PC-3 (cell line): ENCODE data around the gene NEUROG1. TPM values are rescaled to one million over a fixed set of nuclear protein-coding genes. Genes with fewer than 3 reads are reported as not detected.

ENCODE experiments used
- ATAC-seq: fragments of 200-7000 bp; cut with Tn5 transposase; 2 replicates; pipeline ENCODE4 v1.9.1; 2020; ENCODE audit warnings: mild to moderate bottlenecking, moderate library complexity
- BruUV-seq: library from RNA; stranded (reverse); fragments of 400-500 nt; replicated peaks from 2 replicates; lab custom pipeline; 2021; lab: Mats Ljungman, UMichigan
- CTCF ChIA-PET: fragments of 300-600 bp; sonication (Branson Sonifier 250); formaldehyde crosslinking; loops from one replicate; lab custom pipeline; 2022; ENCODE audit warnings: antibody characterized with exemption; lab: Charles Lee
- POLR2A ChIA-PET: fragments of 300-600 bp; sonication (Branson Sonifier 250); formaldehyde crosslinking; loops from one replicate; lab custom pipeline; 2022; ENCODE audit warnings: antibody characterized with exemption; ENCODE audit not compliant: unreplicated experiment; lab: Charles Lee
- DNase-seq: peaks from one replicate; pipeline ENCODE4 v3.0.0-alpha.2; 2015
- H2AFZ ChIP-seq: fragments of 300-600 bp; sonication (generic); 2 replicates; pipeline ENCODE4 v1.6.0; 2016; ENCODE audit warnings: antibody characterized with exemption, low read length
- H3F3A ChIP-seq: fragments of 300-600 bp; sonication (generic); one replicate; pipeline ENCODE4 v1.6.0; 2017; ENCODE audit warnings: antibody characterized with exemption, low read length, control low read depth, mild to moderate bottlenecking; ENCODE audit not compliant: unreplicated experiment
- H3K27ac ChIP-seq: fragments of 300-600 bp; sonication (generic); 2 replicates; pipeline ENCODE4 v1.5.1; 2016; ENCODE audit warnings: mild to moderate bottlenecking, low read length
- H3K27me3 ChIP-seq: fragments of 300-600 bp; sonication (generic); 2 replicates; pipeline ENCODE4 v1.6.1; 2016; ENCODE audit warnings: low read length, mixed read lengths
- H3K36me3 ChIP-seq: fragments of 300-600 bp; sonication (generic); 2 replicates; pipeline ENCODE4 v1.6.1; 2016; ENCODE audit warnings: low read depth, mixed run types, low read length, mixed read lengths
- H3K4me1 ChIP-seq: fragments of 300-600 bp; sonication (generic); 2 replicates; pipeline ENCODE4 v1.5.1; 2016; ENCODE audit warnings: low read length; ENCODE audit not compliant: insufficient read depth
- H3K4me2 ChIP-seq: fragments of 300-600 bp; sonication (generic); 2 replicates; pipeline ENCODE4 v1.6.0; 2016; ENCODE audit warnings: low read length
- H3K4me3 ChIP-seq: fragments of 300-600 bp; sonication (generic); 2 replicates; pipeline ENCODE4 v1.5.1; 2016; ENCODE audit warnings: mild to moderate bottlenecking, low read length, mixed read lengths
- H3K79me2 ChIP-seq: fragments of 300-600 bp; sonication (generic); 2 replicates; pipeline ENCODE4 v1.6.1; 2017; ENCODE audit warnings: low read length, mixed read lengths
- H3K9ac ChIP-seq: fragments of 300-600 bp; sonication (generic); 2 replicates; pipeline ENCODE4 v1.6.0; 2016; ENCODE audit warnings: mild to moderate bottlenecking, low read length
- H3K9me2 ChIP-seq: fragments of 300-600 bp; sonication (generic); replicated peaks from 2 replicates; pipeline ENCODE4 v1.6.1; 2016; ENCODE audit warnings: mixed run types, low read length, mixed read lengths
- H3K9me3 ChIP-seq: fragments of 300-600 bp; sonication (generic); 2 replicates; pipeline ENCODE4 v1.6.1; 2016; ENCODE audit warnings: low read length, mixed read lengths
- H4K20me1 ChIP-seq: fragments of 300-600 bp; sonication (generic); 2 replicates; pipeline ENCODE4 v1.6.1; 2016; ENCODE audit warnings: low read length, mixed read lengths
- CTCF ChIP-seq: fragments of 300-600 bp; sonication (generic); conservative IDR thresholded peaks from 2 replicates; pipeline ENCODE4 v1.5.1; 2017; ENCODE audit warnings: antibody characterized with exemption, low read depth, mild to moderate bottlenecking, low read length
- EZH2 ChIP-seq: fragments of 300-600 bp; sonication (generic); IDR thresholded peaks from one replicate; pipeline ENCODE4 v1.6.1; 2017; ENCODE audit warnings: antibody characterized with exemption, mild to moderate bottlenecking, low read length; ENCODE audit not compliant: unreplicated experiment
- EZH2phosphoT487 ChIP-seq: fragments of 300-600 bp; sonication (generic); IDR thresholded peaks from 2 replicates; pipeline ENCODE4 v1.6.1; 2018; ENCODE audit warnings: mild to moderate bottlenecking, antibody characterized with exemption, low read length, borderline replicate concordance
- intact Hi-C: fragments of 100-400 bp; cut with micrococcal nuclease; formaldehyde crosslinking; loops from 2 replicates; pipeline ENCODE4 v1.9.0; 2023
- total RNA-seq: library from RNA; depleted of rRNA; stranded (reverse); fragments of >200 nt; gene quantifications from 2 replicates; pipeline ENCODE4 v1.2.3, GENCODE V29; 2014

Gene NEUROG1
- total RNA-seq, 1 experiment from 2014 or later, result not detected

GRCh38 chr5:135578305-135578684 lies 42.5 kb upstream of the NEUROG1 start:
- DNase-seq (no peak), ATAC-seq (no peak)
- CTCF ChIA-PET, result no interaction called here
- Histone ChIP-seq H2AFZ (no peak overlapping the region), H3F3A (no peaks in the 10 kb centered on the region), H3K4me2 (no peak overlapping the region), H3K27me3 (peaks cover 41% of the 10 kb centered on the region), H3K27ac (no peak overlapping the region), H3K9ac (no peak overlapping the region), H3K9me2 (no peaks in the 10 kb centered on the region), H4K20me1 (no peaks in the 10 kb centered on the region), H3K79me2 (no peaks in the 10 kb centered on the region), H3K36me3 (no peaks in the 10 kb centered on the region), H3K9me3 (no peaks in the 10 kb centered on the region), H3K4me1 (no peaks in the 10 kb centered on the region), H3K4me3 (no peak overlapping the region)
- no peak for TF ChIP-seq EZH2phosphoT487
- no peak for TF ChIP-seq EZH2
- no peak for TF ChIP-seq CTCF
- intact Hi-C loops, result no loop called here
- BruUV-seq, result no TSS peak
- POLR2A ChIA-PET, result no interaction called here

GRCh38 chr5:135577421-135577820 lies 41.7 kb upstream of the NEUROG1 start:
- ChIA-PET CTCF (no interaction called here), POLR2A (no interaction called here)
- intact Hi-C loops, result no loop called here
- Histone ChIP-seq H3K79me2 (no peaks in the 10 kb centered on the region), H3K27me3 (peaks cover 33% of the 10 kb centered on the region), H3K27ac (no peak overlapping the region), H3K4me3 (no peak overlapping the region), H3K9ac (no peak overlapping the region), H3K9me3 (no peaks in the 10 kb centered on the region), H3K4me2 (no peak overlapping the region), H3K36me3 (no peaks in the 10 kb centered on the region), H3K4me1 (no peaks in the 10 kb centered on the region), H3K9me2 (no peaks in the 10 kb centered on the region), H3F3A (no peaks in the 10 kb centered on the region), H4K20me1 (no peaks in the 10 kb centered on the region), H2AFZ (no peak overlapping the region)
- no TSS peak for BruUV-seq
- ATAC-seq (no peak), DNase-seq (no peak)
- TF ChIP-seq EZH2phosphoT487, result no peak
- no peak for TF ChIP-seq EZH2
- TF ChIP-seq CTCF, result no peak

GRCh38 chr5:135576075-135576599 lies 40.4 kb upstream of the NEUROG1 start:
- H3K4me1 ChIP-seq, result no peaks in the 10 kb centered on the region
- no peaks in the 10 kb centered on the region for H3K36me3 ChIP-seq
- no peak overlapping the region for H3K4me2 ChIP-seq
- ChIA-PET CTCF (no interaction called here), POLR2A (no interaction called here)
- no peaks in the 10 kb centered on the region for H4K20me1 ChIP-seq
- no peaks in the 10 kb centered on the region for H3F3A ChIP-seq
- ATAC-seq (no peak), DNase-seq (no peak)
- H3K27ac ChIP-seq, result no peak overlapping the region
- intact Hi-C loops, result no loop called here
- no peaks in the 10 kb centered on the region for H3K9me3 ChIP-seq
- no peak overlapping the region for H3K9ac ChIP-seq
- H3K27me3 ChIP-seq, result peaks cover 20% of the 10 kb centered on the region
- H3K79me2 ChIP-seq, result no peaks in the 10 kb centered on the region
- no TSS peak for BruUV-seq
- H3K9me2 ChIP-seq, result no peaks in the 10 kb centered on the region
- no peak overlapping the region for H2AFZ ChIP-seq
- H3K4me3 ChIP-seq, result no peak overlapping the region
- no peak for TF ChIP-seq EZH2phosphoT487
- no peak for TF ChIP-seq CTCF
- TF ChIP-seq EZH2, result no peak
